Glutamatergic neuron (in vitro differentiated cells): Measurements from ENCODE around the gene MSH5. TPM values are rescaled to one million over a fixed set of nuclear protein-coding genes. Genes with fewer than 3 reads are reported as not detected.

Source experiments
- DNase-seq: peaks from one replicate; pipeline ENCODE4 v3.0.0; 2022
- H3K27ac Mint-ChIP-seq: one replicate; pipeline ENCODE4 v1.8.0; 2020; ENCODE audit warnings: mild to moderate bottlenecking, mixed read lengths, inconsistent platforms; ENCODE audit not compliant: unreplicated experiment
- H3K27me3 Mint-ChIP-seq: one replicate; pipeline ENCODE4 v1.8.0; 2020; ENCODE audit warnings: mild to moderate bottlenecking, moderate library complexity, mixed read lengths, inconsistent platforms; ENCODE audit not compliant: unreplicated experiment
- H3K36me3 Mint-ChIP-seq: one replicate; pipeline ENCODE4 v1.8.0; 2020; ENCODE audit warnings: mild to moderate bottlenecking, mixed read lengths, inconsistent platforms; ENCODE audit not compliant: unreplicated experiment
- H3K4me1 Mint-ChIP-seq: one replicate; pipeline ENCODE4 v1.8.0; 2020; ENCODE audit warnings: mild to moderate bottlenecking, low read depth, mixed read lengths, inconsistent platforms; ENCODE audit not compliant: unreplicated experiment
- H3K4me3 Mint-ChIP-seq: one replicate; pipeline ENCODE4 v1.8.0; 2020; ENCODE audit warnings: mild to moderate bottlenecking, mixed read lengths, inconsistent platforms; ENCODE audit not compliant: unreplicated experiment
- H3K9me3 Mint-ChIP-seq: one replicate; pipeline ENCODE4 v1.8.0; 2020; ENCODE audit warnings: mild to moderate bottlenecking, moderate library complexity, mixed read lengths, inconsistent platforms; ENCODE audit not compliant: unreplicated experiment
- total RNA-seq: library from RNA; stranded (reverse); fragmentation: NEBNext Ultra II Directional; extraction: Animal tissue kit (Norgen Biotek cat#: 25700); gene quantifications from one replicate; pipeline ENCODE4 v1.2.1, GENCODE V29; 2021; ENCODE audit not compliant: unreplicated experiment
- TF ChIP-seq, protein P1 (sequence below): fragments of 200-600 bp; sonication (generic); IDR thresholded peaks from one replicate; pipeline ENCODE4 v1.5.0; 2021; ENCODE audit not compliant: partially characterized antibody, unreplicated experiment

Gene MSH5
- total RNA-seq, 1 donor from 2014 or later, result 25.7 TPM

DNA sequence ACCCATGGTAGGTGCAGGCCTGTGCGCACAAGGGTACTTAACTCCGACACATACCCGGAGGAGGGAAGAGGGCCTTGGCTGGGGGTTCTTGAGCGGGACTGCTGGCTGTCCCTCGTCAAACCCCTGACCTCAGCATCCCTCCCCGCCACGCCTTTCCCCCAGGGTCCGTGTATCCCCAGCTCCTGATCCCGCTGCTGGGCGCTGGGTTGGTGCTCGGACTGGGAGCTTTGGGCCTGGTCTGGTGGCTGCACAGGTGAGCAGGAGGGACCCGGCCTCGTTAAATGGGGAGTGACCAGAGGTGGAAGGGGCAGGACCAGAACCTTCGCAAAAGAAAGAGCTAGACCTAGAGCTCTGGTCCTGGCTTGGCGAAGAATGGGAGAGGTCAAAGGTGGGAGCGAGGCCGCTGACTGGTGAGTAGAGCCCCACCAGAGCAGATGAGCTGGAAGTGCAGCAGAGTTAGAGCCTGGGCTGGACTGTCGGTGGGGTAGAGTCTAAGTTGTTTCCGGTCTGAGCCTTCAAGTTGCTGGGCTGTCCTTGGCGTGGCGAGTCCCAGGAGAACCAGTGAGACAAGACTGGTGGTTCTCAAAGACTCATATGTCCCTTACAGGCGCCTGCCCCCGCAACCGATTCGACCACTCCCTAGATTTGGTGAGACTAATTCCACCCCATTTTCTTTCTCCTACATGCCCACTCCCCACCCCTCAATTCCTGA is 15.7 kb upstream of the MSH5 start:
- TF ChIP-seq, protein P1, sequence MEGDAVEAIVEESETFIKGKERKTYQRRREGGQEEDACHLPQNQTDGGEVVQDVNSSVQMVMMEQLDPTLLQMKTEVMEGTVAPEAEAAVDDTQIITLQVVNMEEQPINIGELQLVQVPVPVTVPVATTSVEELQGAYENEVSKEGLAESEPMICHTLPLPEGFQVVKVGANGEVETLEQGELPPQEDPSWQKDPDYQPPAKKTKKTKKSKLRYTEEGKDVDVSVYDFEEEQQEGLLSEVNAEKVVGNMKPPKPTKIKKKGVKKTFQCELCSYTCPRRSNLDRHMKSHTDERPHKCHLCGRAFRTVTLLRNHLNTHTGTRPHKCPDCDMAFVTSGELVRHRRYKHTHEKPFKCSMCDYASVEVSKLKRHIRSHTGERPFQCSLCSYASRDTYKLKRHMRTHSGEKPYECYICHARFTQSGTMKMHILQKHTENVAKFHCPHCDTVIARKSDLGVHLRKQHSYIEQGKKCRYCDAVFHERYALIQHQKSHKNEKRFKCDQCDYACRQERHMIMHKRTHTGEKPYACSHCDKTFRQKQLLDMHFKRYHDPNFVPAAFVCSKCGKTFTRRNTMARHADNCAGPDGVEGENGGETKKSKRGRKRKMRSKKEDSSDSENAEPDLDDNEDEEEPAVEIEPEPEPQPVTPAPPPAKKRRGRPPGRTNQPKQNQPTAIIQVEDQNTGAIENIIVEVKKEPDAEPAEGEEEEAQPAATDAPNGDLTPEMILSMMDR, result no peak
- no peak for DNase-seq
- no peaks in the 10 kb centered on the region for H3K4me1 Mint-ChIP-seq
- H3K9me3 Mint-ChIP-seq, result peaks cover 16% of the 10 kb centered on the region
- no peak overlapping the region for H3K27ac Mint-ChIP-seq
- peaks cover 14% of the 10 kb centered on the region for H3K36me3 Mint-ChIP-seq
- H3K27me3 Mint-ChIP-seq, result peaks cover 18% of the 10 kb centered on the region
- H3K4me3 Mint-ChIP-seq, result no peak overlapping the region

DNA sequence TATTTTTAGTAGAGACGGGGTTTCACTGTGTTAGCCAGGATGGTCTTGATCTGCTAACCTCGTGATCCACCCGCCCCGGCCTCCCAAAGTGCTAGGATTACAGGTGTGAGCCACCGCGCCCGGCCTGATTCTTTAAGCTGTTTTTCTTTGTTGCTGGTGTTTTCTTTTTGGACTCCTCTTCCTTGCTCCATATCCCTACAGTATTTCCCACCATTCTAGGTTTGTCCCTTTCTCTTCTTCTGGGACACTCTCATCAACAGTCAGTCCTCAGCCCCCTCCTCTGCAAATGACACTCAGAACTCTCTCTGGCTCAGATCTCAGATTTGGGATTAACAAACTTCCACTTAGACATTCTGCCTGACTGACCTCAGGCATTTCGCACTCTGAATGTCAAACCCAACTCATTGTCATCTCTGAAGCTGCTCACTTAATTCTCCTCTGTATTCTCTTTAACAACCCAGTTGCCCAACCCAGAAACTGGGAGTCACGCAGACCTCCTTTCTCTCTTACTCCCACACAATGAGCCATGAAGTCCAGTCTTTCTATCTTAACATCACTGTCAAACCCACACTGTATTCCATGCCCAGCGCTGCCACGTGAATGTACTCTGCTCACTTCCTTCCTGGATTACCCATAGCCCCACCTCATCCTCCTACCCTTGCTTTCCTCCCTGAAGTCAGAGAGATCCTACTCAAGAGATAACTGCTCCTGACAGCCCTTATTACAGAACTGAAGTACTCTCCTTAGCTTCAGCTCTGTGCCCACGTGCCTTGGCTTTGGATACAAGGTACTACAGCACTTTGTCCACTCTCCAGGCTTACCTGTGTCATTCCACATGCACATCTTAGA is 14.1 kb upstream of the MSH5 start:
- peaks cover 6% of the 10 kb centered on the region for H3K4me1 Mint-ChIP-seq
- DNase-seq, result no peak
- peak overlapping the region; percentile 69 for H3K27ac Mint-ChIP-seq
- peaks cover 22% of the 10 kb centered on the region for H3K27me3 Mint-ChIP-seq
- H3K9me3 Mint-ChIP-seq, result peaks cover 12% of the 10 kb centered on the region
- H3K4me3 Mint-ChIP-seq, result no peak overlapping the region
- H3K36me3 Mint-ChIP-seq, result peaks cover 14% of the 10 kb centered on the region
- TF ChIP-seq, protein P1, result no peak

DNA sequence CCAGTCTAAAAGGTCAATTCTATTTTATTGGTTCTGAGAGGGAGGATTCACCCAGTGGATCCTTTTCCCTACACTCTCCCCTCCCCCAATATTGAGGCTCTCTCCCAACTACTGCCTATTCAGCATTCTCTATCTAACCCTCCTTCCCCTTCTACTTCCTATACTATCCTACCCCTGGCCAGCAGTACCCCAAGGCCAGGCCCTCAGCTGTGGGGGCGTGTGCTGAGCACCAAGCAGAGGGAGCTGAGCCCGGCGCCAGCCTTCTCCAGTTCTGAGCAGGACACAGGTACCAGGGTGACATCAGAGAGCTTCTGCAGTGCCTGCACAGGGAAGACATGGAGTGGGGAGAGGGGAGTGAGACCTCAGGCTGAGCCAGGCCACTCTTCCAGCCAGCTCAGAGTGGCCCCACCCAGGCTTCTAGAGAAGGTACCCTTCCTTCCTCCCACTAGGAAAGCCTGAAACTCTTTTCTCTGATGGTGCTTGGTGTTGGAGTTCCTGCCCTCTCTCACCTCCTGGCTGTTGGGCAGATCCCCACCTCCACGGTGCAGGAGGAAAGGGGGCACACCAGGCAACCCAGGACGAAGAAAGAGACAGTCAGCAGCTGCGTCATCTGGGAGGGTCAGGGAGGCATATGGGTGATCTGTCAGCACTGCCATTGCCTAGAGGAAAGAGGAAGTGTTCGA is 12.6 kb upstream of the MSH5 start:
- DNase-seq, result no peak

DNA sequence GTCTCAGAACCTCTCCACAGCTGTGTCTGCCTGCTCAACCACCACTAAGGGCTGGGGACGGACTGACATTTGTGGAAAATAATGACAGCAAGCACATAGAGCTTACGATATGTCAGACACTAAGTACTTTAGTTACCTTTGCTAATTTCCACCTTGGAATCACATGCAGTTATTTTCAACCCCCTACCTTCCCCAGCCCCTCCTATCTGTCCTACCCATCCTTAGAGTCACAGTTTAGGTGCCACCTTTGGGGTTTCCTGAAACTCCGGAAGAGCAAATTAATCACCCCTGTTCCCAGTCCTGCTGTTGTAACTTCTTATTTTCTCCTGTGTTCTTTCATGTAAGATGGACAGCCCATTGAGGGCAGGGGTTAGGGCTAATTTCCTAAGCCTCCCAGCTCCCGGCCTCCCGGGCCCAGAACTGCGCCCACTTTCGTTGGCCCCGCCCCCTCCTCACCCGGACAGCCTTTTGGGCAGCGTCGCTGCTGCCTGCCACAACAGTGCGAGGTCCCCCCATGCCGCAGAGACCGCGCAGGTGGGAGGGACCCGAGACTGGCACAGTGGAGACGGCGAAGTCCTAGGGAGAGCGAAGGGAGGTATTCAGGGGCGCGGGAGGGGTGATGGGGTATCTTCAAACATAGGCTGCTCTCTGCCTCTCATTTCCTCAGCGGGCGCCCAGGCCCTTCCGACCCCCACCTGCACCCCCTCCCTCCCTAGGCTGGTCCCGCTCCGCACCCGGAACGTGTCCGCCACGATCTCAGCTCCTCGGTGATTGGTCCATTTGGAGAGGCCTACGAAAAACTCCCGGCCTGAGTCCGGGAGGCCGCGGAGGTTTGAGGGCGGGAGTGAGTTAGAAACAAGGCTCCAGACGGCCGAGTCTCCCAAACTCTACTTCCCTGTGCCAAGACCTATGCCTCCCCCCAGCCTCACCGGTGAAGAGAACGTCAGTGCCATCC is 11.8 kb upstream of the MSH5 start:
- TF ChIP-seq, protein P1, result no peak
- Mint-ChIP-seq H3K4me1 (peaks cover 6% of the 10 kb centered on the region), H3K36me3 (peaks cover 14% of the 10 kb centered on the region), H3K9me3 (peaks cover 12% of the 10 kb centered on the region), H3K4me3 (peak overlapping the region; percentile 98), H3K27me3 (peaks cover 17% of the 10 kb centered on the region), H3K27ac (peak overlapping the region; percentile 28)
- DNase-seq, result no peak

More for the DNA sequence above, 12.6 kb upstream of the MSH5 start:
- Mint-ChIP-seq H3K27ac (no peak overlapping the region), H3K4me3 (peak overlapping the region; percentile 34), H3K9me3 (peaks cover 12% of the 10 kb centered on the region), H3K36me3 (peaks cover 14% of the 10 kb centered on the region), H3K27me3 (peaks cover 17% of the 10 kb centered on the region), H3K4me1 (peaks cover 6% of the 10 kb centered on the region)
- TF ChIP-seq, protein P1, result no peak
